VCaP (cell line): ENCODE data around the gene BNIP5.

ENCODE experiments used
- H3K27ac ChIP-seq: fragments of 450-650 bp; 2 replicates; pipeline ENCODE4 v1.5.1; 2017
- TF ChIP-seq, protein P1 (sequence below): fragments of 450-650 bp; conservative IDR thresholded peaks from 2 replicates; pipeline ENCODE4 v1.5.1; 2017; ENCODE audit warnings: mild to moderate bottlenecking, moderate library complexity

BNIP5 gene

DNA sequence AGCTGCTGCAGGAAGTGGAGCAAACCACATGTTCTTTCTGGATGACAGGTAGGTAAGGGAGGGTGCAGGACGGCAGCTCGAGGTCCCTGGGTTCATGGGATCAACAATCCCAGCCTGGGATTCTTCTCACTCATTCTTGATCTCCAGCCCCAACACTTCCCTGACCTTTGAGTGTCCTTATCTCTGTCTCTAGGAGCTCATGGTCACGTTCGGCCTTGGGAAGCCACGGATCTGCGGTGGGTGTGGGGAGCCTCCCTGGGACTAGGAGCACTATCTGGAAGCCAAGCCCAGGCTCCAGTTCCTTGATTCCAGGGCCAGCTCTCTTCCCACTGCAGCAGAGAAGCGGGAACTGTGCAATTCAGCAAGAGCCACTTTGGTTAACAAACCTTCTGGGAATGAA, 27.5 kb downstream of the BNIP5 start:
- no peak overlapping the region for H3K27ac ChIP-seq
- TF ChIP-seq, protein P1, sequence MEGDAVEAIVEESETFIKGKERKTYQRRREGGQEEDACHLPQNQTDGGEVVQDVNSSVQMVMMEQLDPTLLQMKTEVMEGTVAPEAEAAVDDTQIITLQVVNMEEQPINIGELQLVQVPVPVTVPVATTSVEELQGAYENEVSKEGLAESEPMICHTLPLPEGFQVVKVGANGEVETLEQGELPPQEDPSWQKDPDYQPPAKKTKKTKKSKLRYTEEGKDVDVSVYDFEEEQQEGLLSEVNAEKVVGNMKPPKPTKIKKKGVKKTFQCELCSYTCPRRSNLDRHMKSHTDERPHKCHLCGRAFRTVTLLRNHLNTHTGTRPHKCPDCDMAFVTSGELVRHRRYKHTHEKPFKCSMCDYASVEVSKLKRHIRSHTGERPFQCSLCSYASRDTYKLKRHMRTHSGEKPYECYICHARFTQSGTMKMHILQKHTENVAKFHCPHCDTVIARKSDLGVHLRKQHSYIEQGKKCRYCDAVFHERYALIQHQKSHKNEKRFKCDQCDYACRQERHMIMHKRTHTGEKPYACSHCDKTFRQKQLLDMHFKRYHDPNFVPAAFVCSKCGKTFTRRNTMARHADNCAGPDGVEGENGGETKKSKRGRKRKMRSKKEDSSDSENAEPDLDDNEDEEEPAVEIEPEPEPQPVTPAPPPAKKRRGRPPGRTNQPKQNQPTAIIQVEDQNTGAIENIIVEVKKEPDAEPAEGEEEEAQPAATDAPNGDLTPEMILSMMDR, result no peak

GRCh38 chr6:36308514-36308913, 28.2 kb downstream of the BNIP5 start:
- TF ChIP-seq, protein P1, result no peak
- no peak overlapping the region for H3K27ac ChIP-seq

DNA sequence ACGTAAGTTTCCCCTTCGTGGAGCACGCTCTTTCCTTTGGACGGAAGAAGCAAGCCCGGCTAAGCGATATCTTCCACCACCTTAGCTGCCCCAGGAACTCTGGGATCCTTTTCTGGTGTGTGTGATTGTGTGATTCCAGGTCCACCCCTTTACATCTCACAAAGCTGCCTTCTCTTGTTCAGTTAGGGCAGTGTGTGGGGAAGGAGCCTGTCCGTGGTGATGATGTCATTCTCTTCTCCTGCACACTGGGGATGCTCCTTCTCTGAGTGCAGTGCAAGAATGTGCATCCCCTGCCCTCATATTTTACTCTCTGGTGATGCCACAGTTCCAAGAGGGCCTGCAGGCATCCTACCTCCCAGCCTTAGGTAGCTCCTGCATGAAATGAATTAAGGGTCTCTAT, 30.3 kb downstream of the BNIP5 start:
- H3K27ac ChIP-seq, result no peak overlapping the region
- TF ChIP-seq, protein P1, result no peak

GRCh38 chr6:36305885-36306284, 30.8 kb downstream of the BNIP5 start:
- TF ChIP-seq, protein P1, result no peak
- H3K27ac ChIP-seq, result no peak overlapping the region

DNA sequence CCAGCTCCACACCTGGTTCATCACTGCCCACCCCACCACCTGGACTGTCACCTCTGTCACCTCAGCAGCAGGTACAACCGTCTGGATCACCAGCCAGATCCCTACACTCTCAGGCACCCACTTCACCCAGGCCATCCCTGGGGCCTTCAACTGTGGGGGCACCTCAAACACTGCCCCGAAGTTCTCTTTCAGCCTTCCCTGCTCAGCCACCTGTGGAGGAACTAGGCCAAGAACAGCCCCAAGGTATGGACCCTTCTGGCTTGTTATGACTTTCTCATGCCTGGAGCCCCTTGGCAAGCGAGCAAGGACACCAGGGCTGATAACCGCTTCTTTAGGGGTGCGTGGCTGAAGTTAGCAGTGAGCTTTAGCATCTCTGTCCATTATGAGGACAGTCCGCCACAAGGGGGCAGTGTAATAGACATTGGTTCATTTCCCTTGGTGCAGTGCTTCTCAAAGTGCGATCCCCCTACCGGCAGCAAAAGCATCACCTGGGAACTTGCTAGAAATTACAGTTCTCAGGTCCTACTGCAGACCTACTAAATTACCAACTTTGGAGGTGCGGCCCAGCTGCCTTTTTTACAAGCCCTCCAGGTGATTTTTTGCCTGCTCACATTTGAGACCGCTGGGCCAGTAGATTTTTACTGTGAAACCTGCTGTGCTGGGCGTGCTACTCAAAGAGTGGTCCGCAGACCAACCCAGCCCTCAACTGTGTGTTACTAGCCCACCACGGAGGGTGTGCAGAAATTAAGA, 34.3 kb downstream of the BNIP5 start:
- no peak overlapping the region for H3K27ac ChIP-seq
- TF ChIP-seq, protein P1, result peak; percentile 94

GRCh38 chr6:36301781-36302180, 34.9 kb downstream of the BNIP5 start:
- no peak overlapping the region for H3K27ac ChIP-seq
- TF ChIP-seq, protein P1, result no peak

DNA sequence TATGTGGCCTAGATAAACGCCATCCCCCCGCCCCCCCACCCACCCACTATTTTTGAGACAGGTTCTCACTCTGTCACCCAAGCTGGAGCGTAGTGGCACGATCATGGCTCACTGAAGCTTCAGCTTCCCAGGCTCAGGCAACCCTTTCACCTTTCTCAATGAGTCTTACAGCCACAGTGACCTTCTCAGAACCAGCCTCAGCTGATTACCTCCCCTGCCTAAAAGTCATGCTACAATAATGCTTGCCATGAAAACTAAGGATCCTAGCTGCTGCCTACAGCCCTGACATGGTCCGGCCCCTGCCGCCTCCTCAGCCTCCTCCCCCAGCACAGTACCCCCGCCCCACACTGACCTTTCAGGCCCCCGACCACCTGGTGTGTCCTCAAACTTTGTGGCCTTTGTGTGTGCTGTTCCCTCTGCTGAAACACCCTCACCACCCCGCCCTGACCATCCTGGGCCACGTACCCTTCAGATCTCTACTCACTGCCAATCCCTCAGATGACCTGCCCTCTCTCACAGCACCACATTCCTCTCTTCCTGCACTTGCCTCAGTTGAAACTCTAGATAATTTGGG, 35.5 kb downstream of the BNIP5 start:
- no peak overlapping the region for H3K27ac ChIP-seq
- TF ChIP-seq, protein P1, result no peak
